ENCODE results near the gene MAPK12. TPM values are rescaled to one million over a fixed set of nuclear protein-coding genes. Genes with fewer than 3 reads are reported as not detected.

The MAPK12 gene
- total and polyA plus RNA-seq, 4 donors: 0.83 to 2.8 (median 1.9) TPM

- DNase-seq (ENCODE audit: low spot score): no peak
- H3K36me3 ChIP-seq (ENCODE audit: control insufficient read depth in 4 of 4, insufficient read depth in 3 of 4, low read depth in 1 of 4, low read length in 3 of 4): peaks cover 30 to 69% (median 48%) of the 10 kb centered on the region in 4 donors
- TF ChIP-seq CTCF (IDR thresholded peaks at IDR 0.05; ENCODE audit: low read depth, low read length, missing input control) (no peak), JUND (IDR thresholded peaks at IDR 0.05) (no peak), NR2F2 (IDR thresholded peaks at IDR 0.05) (no peak), HNF4G (IDR thresholded peaks at IDR 0.05) (no peak)
- TF ChIP-seq, protein P1, sequence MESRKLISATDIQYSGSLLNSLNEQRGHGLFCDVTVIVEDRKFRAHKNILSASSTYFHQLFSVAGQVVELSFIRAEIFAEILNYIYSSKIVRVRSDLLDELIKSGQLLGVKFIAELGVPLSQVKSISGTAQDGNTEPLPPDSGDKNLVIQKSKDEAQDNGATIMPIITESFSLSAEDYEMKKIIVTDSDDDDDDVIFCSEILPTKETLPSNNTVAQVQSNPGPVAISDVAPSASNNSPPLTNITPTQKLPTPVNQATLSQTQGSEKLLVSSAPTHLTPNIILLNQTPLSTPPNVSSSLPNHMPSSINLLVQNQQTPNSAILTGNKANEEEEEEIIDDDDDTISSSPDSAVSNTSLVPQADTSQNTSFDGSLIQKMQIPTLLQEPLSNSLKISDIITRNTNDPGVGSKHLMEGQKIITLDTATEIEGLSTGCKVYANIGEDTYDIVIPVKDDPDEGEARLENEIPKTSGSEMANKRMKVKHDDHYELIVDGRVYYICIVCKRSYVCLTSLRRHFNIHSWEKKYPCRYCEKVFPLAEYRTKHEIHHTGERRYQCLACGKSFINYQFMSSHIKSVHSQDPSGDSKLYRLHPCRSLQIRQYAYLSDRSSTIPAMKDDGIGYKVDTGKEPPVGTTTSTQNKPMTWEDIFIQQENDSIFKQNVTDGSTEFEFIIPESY (IDR thresholded peaks at IDR 0.05): no peak
- TF ChIP-seq, protein P2, sequence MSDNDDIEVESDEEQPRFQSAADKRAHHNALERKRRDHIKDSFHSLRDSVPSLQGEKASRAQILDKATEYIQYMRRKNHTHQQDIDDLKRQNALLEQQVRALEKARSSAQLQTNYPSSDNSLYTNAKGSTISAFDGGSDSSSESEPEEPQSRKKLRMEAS (IDR thresholded peaks at IDR 0.05): no peak
Observed at GRCh38 chr22:50215297-50216054, 46.0 kb downstream of the MAPK12 start.

GRCh38 chr22:50213263-50213662, 48.2 kb downstream of the MAPK12 start:
- no peak overlapping the region for H3K4me3 ChIP-seq (ENCODE audit: low read depth in 1 of 3, low read length in 3 of 3)
- no peaks in the 10 kb centered on the region for H3K9me3 ChIP-seq (ENCODE audit: control insufficient read depth in 4 of 4, low read length in 3 of 4)
- H3K27ac ChIP-seq (ENCODE audit: low read depth in 1 of 2, low read length in 2 of 2): no peak overlapping the region
- no peak for DNase-seq (ENCODE audit: low spot score)
- H3K36me3 ChIP-seq (ENCODE audit: control insufficient read depth in 4 of 4, insufficient read depth in 3 of 4, low read depth in 1 of 4, low read length in 3 of 4): peaks cover 32 to 78% (median 49%) of the 10 kb centered on the region in 4 donors
- TF ChIP-seq, protein P3, sequence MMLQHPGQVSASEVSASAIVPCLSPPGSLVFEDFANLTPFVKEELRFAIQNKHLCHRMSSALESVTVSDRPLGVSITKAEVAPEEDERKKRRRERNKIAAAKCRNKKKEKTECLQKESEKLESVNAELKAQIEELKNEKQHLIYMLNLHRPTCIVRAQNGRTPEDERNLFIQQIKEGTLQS (IDR thresholded peaks at IDR 0.05): no peak
- TF ChIP-seq CTCF (IDR thresholded peaks at IDR 0.05; ENCODE audit: low read depth, low read length, missing input control): no peak
- no peak for TF ChIP-seq JUND (IDR thresholded peaks at IDR 0.05)
- TF ChIP-seq, protein P2 (IDR thresholded peaks at IDR 0.05): no peak
- no peak for TF ChIP-seq FOXA2 (IDR thresholded peaks at IDR 0.05)
- TF ChIP-seq EGR1 (IDR thresholded peaks at IDR 0.05; ENCODE audit: low read depth in 2 of 2): no peak
- no peak for TF ChIP-seq FOXA1 (IDR thresholded peaks at IDR 0.05)
- TF ChIP-seq REST (IDR thresholded peaks at IDR 0.05): no peak
- TF ChIP-seq TAF1 (conservative IDR thresholded peaks at IDR 0.05): no peak
- TF ChIP-seq RXRA (IDR thresholded peaks at IDR 0.05): no peak
- no peak for TF ChIP-seq NR2F2 (IDR thresholded peaks at IDR 0.05)
- TF ChIP-seq SP1 (IDR thresholded peaks at IDR 0.05): no peak
- TF ChIP-seq GABPA (IDR thresholded peaks at IDR 0.05 in 1 of 2, conservative IDR thresholded peaks at IDR 0.05 in 1 of 2): no peak
- TF ChIP-seq, protein P1 (IDR thresholded peaks at IDR 0.05): no peak
- TF ChIP-seq YY1 (IDR thresholded peaks at IDR 0.05): no peak
- no peak overlapping the region for H3K9ac ChIP-seq (ENCODE audit: low read depth in 1 of 2, low read length in 2 of 2)
- H3K27me3 ChIP-seq (ENCODE audit: control insufficient read depth in 4 of 4, insufficient read depth in 4 of 4, low read length in 3 of 4): no peaks in the 10 kb centered on the region
- H3K4me1 ChIP-seq (ENCODE audit: control insufficient read depth in 4 of 4, insufficient read depth in 4 of 4, low read length in 3 of 4): peaks cover 5 to 37% (median 21%) of the 10 kb centered on the region in 4 donors
- WGBS: 81% methylated on average over 9 of the region's 9 CpGs

More at GRCh38 chr22:50215297-50216054, 46.0 kb downstream of the MAPK12 start:
- Histone ChIP-seq H3K27ac (ENCODE audit: low read depth in 1 of 2, low read length in 2 of 2) (no peak overlapping the region), H3K4me3 (ENCODE audit: low read depth in 1 of 3, low read length in 3 of 3) (no peak overlapping the region), H3K9ac (ENCODE audit: low read depth in 1 of 2, low read length in 2 of 2) (no peak overlapping the region), H3K9me3 (ENCODE audit: control insufficient read depth in 4 of 4, low read length in 3 of 4) (no peaks in the 10 kb centered on the region), H3K4me1 (ENCODE audit: control insufficient read depth in 4 of 4, insufficient read depth in 4 of 4, low read length in 3 of 4) (peaks cover 5 to 30% (median 18%) of the 10 kb centered on the region in 4 donors), H3K27me3 (ENCODE audit: control insufficient read depth in 4 of 4, insufficient read depth in 4 of 4, low read length in 3 of 4) (no peaks in the 10 kb centered on the region)
- 71% methylated on average over 17 of the region's 17 CpGs for WGBS

All from liver (tissue), 9 donors.